GM21367 (cell line): ENCODE measurements around the gene SNRNP70.
"Not testable (repeated sequence)": the region's sequence is repeated elsewhere in the genome, so short reads cannot be mapped to it uniquely, and the experiment has no call there.

Source experiments
- ATAC-seq: cut with Tn5 transposase; IDR thresholded peaks from one replicate; pipeline ENCODE4 v1.9.1; 2021; ENCODE audit not compliant: unreplicated experiment

Gene SNRNP70

GRCh38 chr19:49141352-49141751 is 56.1 kb downstream of the SNRNP70 start:
- ATAC-seq, result no peak

GRCh38 chr19:49142866-49143335 is 57.6 kb downstream of the SNRNP70 start:
- no peak for ATAC-seq

- no peak for ATAC-seq
Measured at GRCh38 chr19:49145573-49146407, 60.5 kb downstream of the SNRNP70 start.

DNA sequence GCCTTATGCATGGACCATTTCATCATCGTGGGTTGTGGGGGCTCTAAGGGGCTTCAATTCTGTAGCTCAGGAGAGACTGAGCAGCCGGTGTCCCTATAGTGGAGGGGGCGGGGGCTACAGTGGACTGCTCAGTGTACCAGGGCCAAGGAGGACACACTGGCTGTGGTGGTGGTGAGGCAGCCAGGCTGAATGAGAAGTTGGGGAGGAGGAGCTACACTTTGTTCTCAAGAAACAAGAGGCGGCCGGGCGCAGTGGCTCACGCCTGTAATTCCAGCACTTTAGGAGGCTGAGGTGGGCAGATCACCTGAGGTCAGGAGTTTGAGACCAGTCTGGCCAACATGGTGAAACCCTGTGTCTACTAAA is 61.1 kb downstream of the SNRNP70 start:
- not testable (repeated sequence) for ATAC-seq

GRCh38 chr19:49148044-49148682 is 62.9 kb downstream of the SNRNP70 start:
- no peak for ATAC-seq

DNA sequence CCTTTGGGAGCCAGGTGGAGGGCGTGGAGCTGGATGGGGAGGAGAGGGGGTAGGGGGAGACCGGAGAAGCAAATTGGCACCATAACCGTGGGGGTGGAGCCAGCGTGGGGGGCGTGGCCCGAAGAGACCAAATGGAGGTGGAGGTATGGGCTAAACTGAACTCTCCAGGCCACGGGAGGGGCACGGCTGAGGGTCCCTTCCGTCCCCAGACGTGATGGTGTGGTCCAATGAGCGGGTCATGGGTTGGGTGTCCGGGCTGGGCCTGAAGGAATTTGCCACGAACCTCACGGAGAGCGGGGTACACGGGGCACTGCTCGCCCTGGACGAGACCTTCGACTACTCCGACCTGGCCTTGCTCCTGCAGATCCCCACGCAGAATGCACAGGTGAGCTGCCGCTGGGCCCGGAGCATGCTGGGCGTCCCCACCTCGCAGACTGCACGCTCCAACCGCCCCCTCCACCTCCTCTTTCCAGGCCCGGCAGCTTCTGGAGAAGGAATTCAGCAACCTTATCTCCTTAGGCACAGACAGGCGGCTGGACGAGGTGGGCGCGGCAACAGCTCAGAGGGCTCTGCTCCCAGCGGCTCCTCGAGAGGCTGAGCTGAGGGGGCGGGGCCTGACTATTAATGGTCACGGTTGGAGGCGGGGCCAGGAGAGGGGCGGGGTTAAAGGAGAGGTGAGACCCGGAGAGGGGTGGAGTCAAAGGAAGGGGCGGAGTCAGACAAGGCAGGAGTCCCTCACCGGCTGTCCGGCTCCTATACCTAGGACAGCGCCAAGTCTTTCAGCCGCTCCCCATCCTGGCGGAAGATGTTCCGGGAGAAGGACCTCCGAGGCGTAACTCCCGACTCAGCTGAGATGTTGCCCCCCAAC is 63.8 kb downstream of the SNRNP70 start:
- no peak for ATAC-seq

GRCh38 chr19:49149652-49150105 is 64.4 kb downstream of the SNRNP70 start:
- ATAC-seq, result no peak

DNA sequence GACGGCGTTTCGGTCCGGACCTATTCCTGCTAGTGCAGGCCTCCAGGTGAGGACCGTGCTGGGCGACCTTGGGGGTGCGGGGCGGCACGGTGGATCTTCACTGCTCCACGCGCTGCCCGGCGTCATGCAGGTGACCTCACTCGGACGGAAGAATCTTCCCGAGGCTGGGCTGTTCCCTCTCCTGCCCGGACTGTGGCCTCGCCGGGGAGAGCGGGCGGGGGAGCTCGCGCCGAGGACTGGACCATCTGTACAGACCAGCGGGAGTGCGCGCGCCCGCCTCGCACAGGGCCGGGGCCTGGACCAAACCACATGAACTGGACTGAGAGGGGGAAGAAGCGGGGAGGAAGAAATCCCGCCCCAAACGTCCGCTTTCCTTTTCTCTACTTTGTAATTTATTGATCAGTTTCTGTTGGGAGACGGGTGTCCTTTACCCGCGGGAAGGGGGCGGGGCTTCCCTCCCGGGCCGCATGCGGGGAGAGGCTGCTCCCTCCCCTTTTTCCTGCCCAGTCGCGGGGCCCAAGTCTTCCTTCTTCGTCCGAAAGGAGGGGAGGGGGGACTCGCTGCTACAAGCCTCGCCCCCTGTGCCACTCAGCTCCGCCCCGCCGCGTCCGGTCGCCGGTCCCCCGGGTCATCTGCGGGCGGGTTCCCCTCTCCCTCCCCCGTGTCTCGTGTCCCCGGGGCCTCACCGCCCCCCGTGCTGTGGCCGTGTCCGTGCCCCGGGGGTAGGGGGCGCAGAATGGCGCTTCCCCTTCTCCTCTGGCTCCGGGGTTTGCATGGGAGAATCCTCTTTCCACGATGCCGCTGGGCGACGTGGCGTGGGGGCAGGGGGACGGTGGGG is 65.1 kb downstream of the SNRNP70 start:
- ATAC-seq, result no peak

- ATAC-seq, result no peak
Measured at GRCh38 chr19:49150944-49151243, 65.6 kb downstream of the SNRNP70 start.

DNA sequence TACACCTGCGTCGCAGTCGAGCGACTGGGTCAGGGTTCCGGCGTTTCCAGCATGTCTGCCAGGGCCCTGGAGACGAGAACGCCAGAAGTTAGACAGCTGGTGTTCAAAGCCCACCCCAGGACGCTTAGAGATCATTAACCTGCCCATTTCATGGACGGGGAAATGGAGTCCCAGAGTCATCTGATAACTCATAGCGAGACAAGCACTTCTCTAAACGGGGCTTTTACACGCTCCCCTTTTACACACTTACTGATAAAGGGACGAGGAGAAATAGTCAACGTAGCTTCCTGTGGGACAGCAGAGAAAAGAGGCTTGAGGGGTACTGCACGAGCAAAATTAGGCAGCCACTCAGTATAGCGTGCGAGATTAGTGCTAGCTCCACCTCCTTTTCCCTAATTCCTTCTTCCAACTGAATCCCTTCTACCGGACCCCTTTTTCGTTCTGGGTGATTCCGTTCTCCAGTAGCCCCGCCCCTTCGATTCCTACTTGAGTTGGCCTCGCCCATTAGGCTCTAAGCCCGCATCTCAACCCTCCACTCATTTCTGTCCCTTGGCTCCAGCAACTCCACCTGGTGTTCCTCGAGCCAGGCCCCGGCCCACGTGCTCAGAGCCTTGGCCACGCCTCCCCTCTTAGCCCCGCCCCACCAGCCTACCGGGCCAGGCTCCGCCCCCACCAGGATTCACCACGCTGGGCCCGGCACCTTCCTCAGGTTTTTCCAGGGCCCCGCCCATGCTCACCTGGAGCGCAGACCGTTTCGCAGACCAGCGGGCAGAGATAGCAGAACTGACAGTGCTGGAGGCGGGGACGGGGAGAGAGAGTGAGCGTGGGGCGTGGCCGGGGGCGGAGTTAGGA is 66.2 kb downstream of the SNRNP70 start:
- ATAC-seq, result no peak

DNA sequence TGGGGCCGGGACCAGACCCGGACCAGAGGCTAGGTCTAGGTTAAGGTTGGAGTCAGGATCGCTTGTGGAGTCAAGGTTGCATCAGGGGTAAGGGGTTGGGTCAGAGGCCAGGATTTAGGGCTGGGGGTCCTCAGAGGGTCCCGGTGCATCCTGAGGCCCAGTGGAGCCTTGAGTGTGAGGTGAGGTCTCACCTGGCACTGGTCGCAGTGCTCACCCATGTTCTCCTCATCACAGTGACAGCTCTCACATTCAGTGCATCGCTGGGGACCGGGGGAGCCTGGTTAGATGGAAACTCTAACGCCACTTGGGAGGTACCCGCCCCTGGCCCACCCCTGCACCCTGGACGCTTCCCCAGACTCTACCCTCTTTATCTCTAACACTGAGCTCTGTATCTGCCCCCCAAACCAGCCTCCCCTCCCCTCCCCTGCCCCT is 66.9 kb downstream of the SNRNP70 start:
- no peak for ATAC-seq

DNA sequence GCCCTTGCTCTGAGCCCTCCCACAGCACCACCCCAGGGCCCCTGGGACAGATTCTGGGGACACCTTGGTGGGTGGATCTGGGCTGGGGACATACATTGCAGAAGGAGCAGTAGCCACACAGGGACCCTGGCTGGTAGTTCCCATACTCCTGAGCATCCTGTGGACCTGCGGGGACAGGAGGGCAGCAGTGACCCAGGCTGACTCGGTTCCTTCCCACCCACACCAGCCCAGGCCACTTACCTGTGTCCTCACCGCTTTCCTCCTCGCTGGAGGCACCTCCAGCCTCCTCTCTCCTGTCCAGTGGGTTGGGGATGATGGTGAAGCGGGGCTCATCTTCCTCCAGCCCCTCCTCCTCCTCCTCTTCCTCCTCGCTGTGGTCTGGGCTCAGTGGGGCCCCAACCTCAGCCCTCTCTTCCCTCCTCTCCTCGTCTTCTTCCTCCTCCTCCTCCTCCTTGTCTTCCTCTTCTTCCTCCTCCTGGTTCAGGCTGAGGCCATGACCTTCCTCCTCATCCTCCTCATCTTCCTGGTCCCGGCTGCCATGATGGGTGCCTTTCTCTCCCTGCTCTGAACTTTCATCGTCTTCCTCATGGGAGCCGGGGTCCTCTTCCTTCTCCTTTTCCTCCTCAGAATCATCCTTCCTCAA is 68.0 kb downstream of the SNRNP70 start:
- no peak for ATAC-seq

GRCh38 chr19:49154279-49154678 is 69.0 kb downstream of the SNRNP70 start:
- no peak for ATAC-seq

DNA sequence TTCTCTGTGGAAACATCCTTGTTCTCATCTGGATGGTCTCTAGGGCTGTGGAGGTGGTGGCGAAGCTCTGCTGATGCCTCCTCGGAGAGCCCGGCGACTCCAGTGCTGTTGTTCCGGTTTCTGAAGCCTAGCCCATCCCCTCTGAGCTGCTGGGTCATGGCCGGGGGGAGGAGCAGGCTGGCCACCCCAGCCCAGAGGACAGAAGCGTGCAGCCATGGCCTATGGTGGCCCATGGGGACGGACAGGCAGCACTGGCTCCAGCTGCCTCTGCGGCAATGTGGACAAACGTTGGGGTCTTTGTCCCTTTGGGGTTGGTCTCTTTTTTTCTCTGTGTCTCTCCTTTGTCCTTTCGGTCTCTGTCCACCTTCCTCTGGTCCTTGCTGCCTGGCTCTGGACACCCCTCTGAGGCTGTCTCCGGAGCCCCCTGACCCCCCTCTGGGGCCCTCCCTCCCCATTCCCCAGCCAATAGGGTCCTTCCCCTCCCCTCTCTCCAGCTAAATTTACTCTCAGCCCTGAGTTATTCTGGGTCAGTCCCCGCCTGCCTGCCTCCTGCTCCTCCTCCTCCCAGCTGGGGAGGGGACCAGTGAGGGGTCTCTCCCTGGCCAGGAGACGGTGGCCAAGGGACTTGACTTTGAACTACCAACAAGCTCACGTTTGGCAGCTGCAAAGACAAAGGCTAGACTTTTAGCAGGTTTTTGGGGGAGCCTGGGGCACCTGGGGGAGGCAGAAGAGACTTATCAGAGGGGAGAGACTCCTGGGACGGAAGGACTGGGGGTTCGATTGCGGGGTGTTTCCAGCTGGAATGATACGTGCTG is 70.0 kb downstream of the SNRNP70 start, which contains the start of gene HRC:
HRC (minus strand) TSS at position 392 of the 815 bp plus-strand sequence; CDS start at position 233, 159 bp downstream.
- no peak for ATAC-seq

- no peak for ATAC-seq
Measured at GRCh38 chr19:49155820-49156346, 70.6 kb downstream of the SNRNP70 start.

DNA sequence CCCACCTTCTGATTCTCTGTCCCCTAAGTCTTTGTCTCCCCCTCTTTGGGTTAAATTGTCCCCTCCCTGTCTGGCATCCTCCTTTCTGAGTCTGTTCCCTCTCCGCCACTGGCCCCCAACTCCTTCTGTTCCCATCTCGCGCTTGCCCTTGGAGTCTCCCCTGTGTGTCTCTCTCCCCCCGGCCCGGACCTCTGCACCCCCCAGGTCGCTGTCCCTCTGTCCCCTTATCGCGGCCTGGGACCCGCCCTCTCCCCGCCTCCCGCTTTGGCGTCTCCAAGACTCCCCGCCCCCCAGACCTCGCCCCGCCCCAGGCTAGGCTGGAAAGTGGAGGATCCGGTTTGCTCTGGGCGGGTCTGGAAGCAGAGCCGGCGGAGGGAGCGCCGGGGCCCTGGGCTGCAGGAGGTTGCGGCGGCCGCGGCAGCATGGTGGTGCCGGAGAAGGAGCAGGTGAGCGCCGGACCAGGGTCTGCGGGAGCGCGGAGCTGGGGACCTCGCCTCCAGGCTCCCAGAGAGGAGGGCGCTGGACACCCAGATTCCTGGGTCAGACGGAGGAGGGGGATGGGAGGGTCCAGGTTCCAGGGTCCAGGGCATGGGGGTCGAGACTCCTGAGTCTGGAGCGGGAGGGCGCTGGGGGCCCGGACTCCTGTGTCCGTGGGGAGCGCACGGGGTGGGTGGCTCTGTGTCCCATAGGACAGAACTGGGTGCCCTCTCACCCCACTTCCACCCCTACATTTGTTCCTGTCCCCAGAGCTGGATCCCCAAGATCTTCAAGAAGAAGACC is 72.4 kb downstream of the SNRNP70 start, which contains the start of gene TRPM4:
TRPM4 (plus strand) TSS at position 348 of the 780 bp plus-strand sequence; CDS start at position 423, 75 bp downstream.
- ATAC-seq, result no peak
